Measurements from ENCODE around the gene GABRB3. TPM values are rescaled to one million over a fixed set of nuclear protein-coding genes. Genes with fewer than 3 reads are reported as not detected.

GABRB3 gene
- total RNA-seq (2012; rRNA removed), result 1.3 and 2.8 TPM in 2 replicates

DNA sequence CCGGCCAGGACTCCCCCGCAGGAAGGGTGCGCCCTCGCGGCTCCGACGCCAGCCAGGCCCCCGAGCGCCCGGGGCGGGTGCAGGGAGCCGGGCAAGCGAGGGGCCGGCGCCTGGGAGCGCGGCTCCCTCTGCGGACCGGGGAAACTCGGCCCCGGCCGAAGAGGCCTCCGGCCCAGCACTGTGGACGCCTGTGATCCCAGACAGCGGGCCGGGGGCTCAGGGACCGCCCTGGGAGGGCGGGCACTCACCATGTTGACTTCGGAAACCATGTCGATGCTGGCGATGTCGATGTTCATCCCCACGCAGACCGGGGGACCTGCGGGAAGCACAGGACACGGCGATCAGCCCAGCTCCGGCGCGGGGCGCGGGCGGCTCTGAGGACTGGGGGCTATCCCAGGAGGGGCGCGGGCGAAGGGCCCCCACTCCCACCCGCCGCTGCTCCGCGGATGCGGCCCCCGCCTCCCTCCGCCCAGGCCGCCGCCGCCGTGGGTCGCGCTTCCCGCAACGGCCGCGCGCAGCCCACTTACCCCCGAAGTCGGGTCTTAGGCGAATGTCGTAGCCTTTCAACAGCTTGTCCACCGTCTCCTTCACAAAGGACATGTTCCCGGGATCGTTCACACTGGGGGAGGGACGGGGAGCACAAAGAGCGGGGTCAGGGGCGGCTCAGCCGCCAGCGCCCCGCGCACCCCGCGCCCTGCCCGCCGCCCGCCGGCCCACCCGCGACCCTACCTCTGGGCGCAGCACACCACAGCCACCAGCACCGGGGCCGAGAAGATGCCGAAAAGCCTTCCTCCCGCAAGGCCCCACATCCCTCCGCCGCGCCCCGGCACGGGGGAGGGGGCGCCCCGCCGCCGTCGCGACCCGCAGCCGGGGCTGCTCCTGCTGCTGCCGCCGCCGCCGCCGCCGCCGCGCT, at the start of gene GABRB3:
GABRB3 (minus strand) TSS at position 913 of the 913 bp plus-strand sequence.
- H3K36me3 ChIP-seq (ENCODE audit: insufficient read depth, low read length), result no peaks in the 10 kb centered on the region
- H3K9ac ChIP-seq (ENCODE audit: low read depth, low read length), result no peak within 1 kb of the TSS
- H3K27me3 ChIP-seq (ENCODE audit: control insufficient read depth, insufficient read depth, low read length), result peaks cover 11% of the 10 kb centered on the region
- peak within 1 kb of the TSS; percentile 41 for H3K4me2 ChIP-seq (ENCODE audit: low read length)
- H3K4me1 ChIP-seq (ENCODE audit: control insufficient read depth, insufficient read depth, low read length), result no peaks in the 10 kb centered on the region
- H3K9me3 ChIP-seq (replicated peaks; ENCODE audit: low read length), result no peaks in the 10 kb centered on the region
- no peak within 1 kb of the TSS for H3K4me3 ChIP-seq (ENCODE audit: low read length)

DNA sequence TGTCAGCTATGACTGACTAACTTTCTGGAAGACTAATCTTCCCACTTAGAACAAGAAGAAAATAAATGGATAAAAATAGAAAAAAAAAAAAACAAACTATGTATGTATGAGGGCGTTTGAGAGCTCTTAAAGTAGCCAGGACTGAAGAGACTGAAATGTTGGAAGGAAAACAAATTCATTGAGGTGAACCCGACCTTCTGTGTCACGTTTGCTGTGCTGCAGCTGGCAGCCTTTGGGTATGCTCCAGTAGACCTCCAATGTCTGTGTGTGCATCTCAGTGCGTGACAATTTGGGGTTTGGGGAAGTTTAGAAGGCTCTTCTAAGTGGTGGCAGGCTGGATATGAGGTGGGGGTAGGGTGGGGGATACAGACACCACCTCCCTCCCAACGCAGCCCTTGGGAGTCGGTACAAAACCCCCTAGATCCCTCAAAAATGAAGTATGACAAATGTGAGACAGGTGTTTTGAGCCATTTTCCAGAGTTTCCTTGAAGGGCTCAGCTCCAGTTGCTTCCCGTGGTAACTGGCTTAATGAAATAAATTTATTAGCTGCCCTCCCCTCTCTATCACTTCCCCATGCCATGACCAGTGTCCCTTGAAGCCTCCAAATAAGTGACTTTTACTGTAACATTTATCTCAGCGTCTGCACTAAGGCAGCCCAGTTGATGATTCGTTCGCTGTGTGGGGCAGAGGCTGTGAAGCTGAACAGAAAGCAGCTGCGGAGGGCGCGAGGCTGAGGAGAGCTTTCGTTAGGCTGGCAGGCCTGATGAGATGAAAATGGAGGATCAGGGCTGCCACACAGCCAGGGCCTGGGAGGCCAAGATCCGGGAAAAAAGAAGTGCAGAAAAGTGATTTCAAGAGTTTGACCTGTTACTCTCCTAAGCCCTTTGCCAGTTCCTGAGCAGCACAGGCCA, 34.9 kb upstream of the GABRB3 start:
- Histone ChIP-seq H3K36me3 (ENCODE audit: insufficient read depth, low read length) (no peaks in the 10 kb centered on the region), H3K9me3 (replicated peaks; ENCODE audit: low read length) (peaks cover 12% of the 10 kb centered on the region), H3K4me1 (ENCODE audit: control insufficient read depth, insufficient read depth, low read length) (no peaks in the 10 kb centered on the region), H3K4me3 (ENCODE audit: low read length) (no peak overlapping the region), H3K9ac (ENCODE audit: low read depth, low read length) (no peak overlapping the region), H3K27me3 (ENCODE audit: control insufficient read depth, insufficient read depth, low read length) (no peaks in the 10 kb centered on the region), H3K4me2 (ENCODE audit: low read length) (no peak overlapping the region)

GRCh38 chr15:26806574-26806973, 33.7 kb upstream of the GABRB3 start:
- Histone ChIP-seq H3K4me2 (ENCODE audit: low read length) (no peak overlapping the region), H3K4me3 (ENCODE audit: low read length) (no peak overlapping the region), H3K9me3 (replicated peaks; ENCODE audit: low read length) (peaks cover 12% of the 10 kb centered on the region), H3K27me3 (ENCODE audit: control insufficient read depth, insufficient read depth, low read length) (no peaks in the 10 kb centered on the region), H3K9ac (ENCODE audit: low read depth, low read length) (no peak overlapping the region), H3K4me1 (ENCODE audit: control insufficient read depth, insufficient read depth, low read length) (no peaks in the 10 kb centered on the region), H3K36me3 (ENCODE audit: insufficient read depth, low read length) (no peaks in the 10 kb centered on the region)

GRCh38 chr15:26806151-26806550, 33.3 kb upstream of the GABRB3 start:
- Histone ChIP-seq H3K27me3 (ENCODE audit: control insufficient read depth, insufficient read depth, low read length) (no peaks in the 10 kb centered on the region), H3K4me2 (ENCODE audit: low read length) (no peak overlapping the region), H3K36me3 (ENCODE audit: insufficient read depth, low read length) (no peaks in the 10 kb centered on the region), H3K4me3 (ENCODE audit: low read length) (no peak overlapping the region), H3K9ac (ENCODE audit: low read depth, low read length) (no peak overlapping the region), H3K9me3 (replicated peaks; ENCODE audit: low read length) (peaks cover 12% of the 10 kb centered on the region), H3K4me1 (ENCODE audit: control insufficient read depth, insufficient read depth, low read length) (no peaks in the 10 kb centered on the region)

GRCh38 chr15:26805470-26805869, 32.6 kb upstream of the GABRB3 start:
- Histone ChIP-seq H3K4me1 (ENCODE audit: control insufficient read depth, insufficient read depth, low read length) (no peaks in the 10 kb centered on the region), H3K9me3 (replicated peaks; ENCODE audit: low read length) (peaks cover 12% of the 10 kb centered on the region), H3K36me3 (ENCODE audit: insufficient read depth, low read length) (no peaks in the 10 kb centered on the region), H3K4me3 (ENCODE audit: low read length) (no peak overlapping the region), H3K27me3 (ENCODE audit: control insufficient read depth, insufficient read depth, low read length) (no peaks in the 10 kb centered on the region), H3K9ac (ENCODE audit: low read depth, low read length) (no peak overlapping the region), H3K4me2 (ENCODE audit: low read length) (no peak overlapping the region)

GRCh38 chr15:26804063-26804804, 31.4 kb upstream of the GABRB3 start:
- Histone ChIP-seq H3K9ac (ENCODE audit: low read depth, low read length) (no peak overlapping the region), H3K9me3 (replicated peaks; ENCODE audit: low read length) (peaks cover 12% of the 10 kb centered on the region), H3K27me3 (ENCODE audit: control insufficient read depth, insufficient read depth, low read length) (no peaks in the 10 kb centered on the region), H3K4me3 (ENCODE audit: low read length) (no peak overlapping the region), H3K4me2 (ENCODE audit: low read length) (no peak overlapping the region), H3K4me1 (ENCODE audit: control insufficient read depth, insufficient read depth, low read length) (no peaks in the 10 kb centered on the region), H3K36me3 (ENCODE audit: insufficient read depth, low read length) (no peaks in the 10 kb centered on the region)

DNA sequence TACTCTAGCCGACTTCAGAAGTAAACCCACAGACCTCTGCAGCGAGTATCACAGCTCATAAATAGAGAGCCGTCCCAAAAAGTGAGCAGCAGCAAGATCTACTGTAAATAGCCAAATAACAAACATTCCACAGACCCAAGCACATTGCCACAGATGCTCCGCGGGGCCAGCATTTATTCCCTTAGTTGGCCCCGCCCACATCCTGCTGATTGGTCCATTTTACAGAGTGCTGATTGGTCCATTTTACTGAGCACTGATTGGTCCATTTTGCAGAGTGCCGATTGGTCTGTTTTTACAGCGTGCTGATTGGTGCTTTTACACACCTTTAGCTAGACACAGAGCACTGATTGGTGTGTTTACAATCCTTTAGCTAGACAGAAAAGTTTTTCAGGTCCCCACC, 17.3 kb upstream of the GABRB3 start:
- Histone ChIP-seq H3K36me3 (ENCODE audit: insufficient read depth, low read length) (no peaks in the 10 kb centered on the region), H3K9ac (ENCODE audit: low read depth, low read length) (no peak overlapping the region), H3K9me3 (replicated peaks; ENCODE audit: low read length) (peaks cover 7% of the 10 kb centered on the region), H3K4me3 (ENCODE audit: low read length) (no peak overlapping the region), H3K4me1 (ENCODE audit: control insufficient read depth, insufficient read depth, low read length) (no peaks in the 10 kb centered on the region), H3K27me3 (ENCODE audit: control insufficient read depth, insufficient read depth, low read length) (no peaks in the 10 kb centered on the region), H3K4me2 (ENCODE audit: low read length) (no peak overlapping the region)

DNA sequence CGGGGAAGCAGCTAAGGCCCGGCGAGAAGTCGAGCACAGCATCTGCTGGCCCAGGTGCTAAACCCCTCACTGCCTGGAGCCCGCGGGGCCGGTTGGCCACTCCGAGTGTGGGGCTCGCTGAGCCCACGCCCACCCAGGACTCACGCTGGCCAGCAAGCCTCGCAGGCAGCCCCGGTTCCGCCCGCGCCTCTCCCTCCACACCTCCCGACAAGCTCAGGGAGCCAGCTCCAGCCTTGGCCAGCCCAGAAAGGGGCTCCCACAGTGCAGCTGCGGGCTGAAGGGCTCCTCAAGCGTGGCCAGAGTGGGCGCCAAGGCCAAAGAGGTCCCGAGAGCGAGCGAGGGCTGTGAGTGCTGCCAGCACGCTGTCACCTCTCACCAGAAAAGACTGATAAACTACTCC, 8.9 kb upstream of the GABRB3 start:
- Histone ChIP-seq H3K27me3 (ENCODE audit: control insufficient read depth, insufficient read depth, low read length) (no peaks in the 10 kb centered on the region), H3K4me3 (ENCODE audit: low read length) (no peak overlapping the region), H3K4me1 (ENCODE audit: control insufficient read depth, insufficient read depth, low read length) (no peaks in the 10 kb centered on the region), H3K9ac (ENCODE audit: low read depth, low read length) (no peak overlapping the region), H3K4me2 (ENCODE audit: low read length) (no peak overlapping the region), H3K9me3 (replicated peaks; ENCODE audit: low read length) (peaks cover 3% of the 10 kb centered on the region), H3K36me3 (ENCODE audit: insufficient read depth, low read length) (no peaks in the 10 kb centered on the region)

DNA sequence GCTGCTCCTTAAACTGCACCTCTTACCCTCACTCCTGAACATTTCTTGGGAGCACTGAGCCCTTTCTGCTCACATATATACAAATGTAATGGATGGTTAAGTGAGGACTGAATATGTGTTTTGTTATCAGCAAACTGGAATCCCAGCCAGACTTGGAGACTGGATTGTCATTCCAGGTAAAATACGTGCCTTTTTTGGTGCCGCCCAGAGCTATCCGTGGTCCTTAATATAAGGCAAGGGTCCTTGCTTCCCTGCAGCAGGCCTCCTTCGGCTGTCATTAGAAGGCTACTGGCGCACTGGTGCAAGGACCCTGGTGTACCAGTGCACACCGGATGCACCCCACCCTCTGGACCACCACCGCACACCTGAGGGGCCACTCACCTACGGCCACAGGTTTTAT, 1.1 kb upstream of the GABRB3 start:
- no peaks in the 10 kb centered on the region for H3K36me3 ChIP-seq (ENCODE audit: insufficient read depth, low read length)
- no peak overlapping the region for H3K4me3 ChIP-seq (ENCODE audit: low read length)
- H3K27me3 ChIP-seq (ENCODE audit: control insufficient read depth, insufficient read depth, low read length), result peaks cover 11% of the 10 kb centered on the region
- H3K9ac ChIP-seq (ENCODE audit: low read depth, low read length), result no peak overlapping the region
- H3K9me3 ChIP-seq (replicated peaks; ENCODE audit: low read length), result peaks cover under 1% of the 10 kb centered on the region
- H3K4me2 ChIP-seq (ENCODE audit: low read length), result no peak overlapping the region
- H3K4me1 ChIP-seq (ENCODE audit: control insufficient read depth, insufficient read depth, low read length), result no peaks in the 10 kb centered on the region

GRCh38 chr15:26773067-26773877, 406 bp upstream of the GABRB3 start:
- H3K9ac ChIP-seq (ENCODE audit: low read depth, low read length), result no peak overlapping the region
- H3K4me1 ChIP-seq (ENCODE audit: control insufficient read depth, insufficient read depth, low read length), result no peaks in the 10 kb centered on the region
- no peaks in the 10 kb centered on the region for H3K9me3 ChIP-seq (replicated peaks; ENCODE audit: low read length)
- no peak overlapping the region for H3K4me3 ChIP-seq (ENCODE audit: low read length)
- peak overlapping the region; percentile 41 for H3K4me2 ChIP-seq (ENCODE audit: low read length)
- H3K36me3 ChIP-seq (ENCODE audit: insufficient read depth, low read length), result no peaks in the 10 kb centered on the region
- peaks cover 11% of the 10 kb centered on the region for H3K27me3 ChIP-seq (ENCODE audit: control insufficient read depth, insufficient read depth, low read length)

Measured in skeletal muscle satellite cell (primary cell).